T-cell (primary cell): ENCODE measurements around the gene ATRNL1. TPM values are rescaled to one million over a fixed set of nuclear protein-coding genes. Genes with fewer than 3 reads are reported as not detected.

Experiments used
- ATAC-seq, 4 experiments: fragments of 200-7000 bp in 3 of 4; fragments of 150-1000 bp in 1 of 4; cut with Tn5 transposase; replicated peaks in 1 of 4; 1 replicate in 3 of 4; 2 replicates in 1 of 4; pipeline ENCODE4 v1.10.0; 2021; ENCODE audit warnings: moderate library complexity in 3 of 4, mild to moderate bottlenecking in 2 of 4, moderate number of reproducible peaks in 1 of 4
- CTCF ChIA-PET, 2 donors: fragments of 300-600 bp; sonication (Branson Sonifier 250); formaldehyde crosslinking; loops; one replicate each; lab custom pipeline; 2022; ENCODE audit warnings: antibody characterized with exemption in 2 of 2; lab: Charles Lee
- POLR2A ChIA-PET, 2 donors: fragments of 300-600 bp; sonication (Branson Sonifier 250); formaldehyde crosslinking; loops; one replicate each; lab custom pipeline; 2022; ENCODE audit warnings: antibody characterized with exemption in 2 of 2; lab: Charles Lee
- DNase-seq, 35 experiments: peaks; one replicate each; pipeline versions ENCODE4 v3.0.0 to v3.0.0-alpha.2; 2013 to 2023
- H3K27ac ChIP-seq: one replicate; pipeline ENCODE4 v1.5.1; 2013; ENCODE audit warnings: low read length
- H3K27me3 ChIP-seq, 2 experiments: replicated peaks in 1 of 2; 1 replicate in 1 of 2; 2 replicates in 1 of 2; pipeline versions ENCODE4 v1.6.1 to v1.7.0; 2013; ENCODE audit warnings: low read length in 1 of 2, mixed read lengths in 1 of 2; ENCODE audit not compliant: control insufficient read depth in 2 of 2, insufficient read depth in 2 of 2; ENCODE audit errors: extremely low read depth in 1 of 2
- H3K36me3 ChIP-seq, 2 donors: 1 replicate in 1 of 2; 2 replicates in 1 of 2; pipeline versions ENCODE4 v1.6.1 to v1.7.0; 2013; ENCODE audit warnings: low read length in 1 of 2; ENCODE audit not compliant: control insufficient read depth in 2 of 2, insufficient read depth in 1 of 2; ENCODE audit errors: extremely low read depth in 1 of 2
- H3K4me1 ChIP-seq, 2 experiments: 1 replicate in 1 of 2; 2 replicates in 1 of 2; pipeline versions ENCODE4 v1.6.1 to v1.7.0; 2013; ENCODE audit warnings: low read length in 2 of 2, mixed read lengths in 1 of 2; ENCODE audit not compliant: insufficient read depth in 2 of 2, control insufficient read depth in 1 of 2; ENCODE audit errors: extremely low read depth in 1 of 2
- H3K4me3 ChIP-seq, 2 donors: 1 replicate in 1 of 2; 2 replicates in 1 of 2; pipeline versions ENCODE4 v1.5.1 to v1.7.0; 2013; ENCODE audit warnings: mild to moderate bottlenecking in 2 of 2, low read length in 1 of 2, moderate library complexity in 1 of 2; ENCODE audit not compliant: control insufficient read depth in 1 of 2; ENCODE audit errors: extremely low read depth in 1 of 2
- H3K9me3 ChIP-seq: 2 replicates; pipeline ENCODE4 v1.7.0; 2013
- H3K27ac Mint-ChIP-seq, 2 donors: one replicate each; pipeline ENCODE4 v1.8.0; 2020 to 2021; ENCODE audit warnings: mild to moderate bottlenecking in 2 of 2, mixed read lengths in 2 of 2
- H3K27me3 Mint-ChIP-seq, 2 donors: one replicate each; pipeline ENCODE4 v1.8.0; 2021 to 2022; ENCODE audit warnings: mixed read lengths in 2 of 2
- H3K36me3 Mint-ChIP-seq: one replicate; pipeline ENCODE4 v1.8.0; 2021; ENCODE audit warnings: mixed read lengths
- H3K4me1 Mint-ChIP-seq, 3 donors: one replicate each; pipeline ENCODE4 v1.8.0; 2020 to 2022; ENCODE audit warnings: mixed read lengths in 3 of 3, mild to moderate bottlenecking in 1 of 3
- H3K4me3 Mint-ChIP-seq, 3 donors: one replicate each; pipeline ENCODE4 v1.8.0; 2020 to 2022; ENCODE audit warnings: mild to moderate bottlenecking in 3 of 3, mixed read lengths in 3 of 3, moderate library complexity in 3 of 3
- H3K9me3 Mint-ChIP-seq, 3 donors: one replicate each; pipeline ENCODE4 v1.8.0; 2020 to 2022; ENCODE audit warnings: mixed read lengths in 3 of 3
- WGBS: methylation state at CpG from one replicate; pipeline ENCODE4 v1.1.5; 2013; ENCODE audit warnings: missing lambda C conversion rate; ENCODE audit not compliant: insufficient coverage; 5-methylcytosine and 5-hydroxymethylcytosine counted together
- total RNA-seq, 35 experiments: library from RNA in 6 of 35; stranded (reverse) in 6 of 35; fragments of 120-200 nt in 1 of 35; gene quantifications; one replicate each; pipeline versions ENCODE4 v1.2.1 to v1.2.4 and lab custom pipeline; 2013 to 2026

Gene ATRNL1
- total RNA-seq, 5 donors from 2014 or later (not counting 1 experiment from before 2014, with no cell fraction given) = 0.18 to 0.35 (median 0.20) TPM; not detected in 2

- DNase-seq = no peak
- no peak overlapping the region for H3K4me3 Mint-ChIP-seq
- no peaks in the 10 kb centered on the region for H3K27me3 ChIP-seq
- no peaks in the 10 kb centered on the region for H3K36me3 Mint-ChIP-seq
- H3K9me3 Mint-ChIP-seq = peaks cover 0 to 8% (median 7%) of the 10 kb centered on the region in 3 donors
- ChIA-PET CTCF (no interaction called here), POLR2A (no interaction called here)
- H3K9me3 ChIP-seq = no peaks in the 10 kb centered on the region
- WGBS = 86% methylated on average over 1 of the region's 6 CpGs
- no peak overlapping the region for H3K4me3 ChIP-seq
- no peaks in the 10 kb centered on the region for H3K36me3 ChIP-seq
- no peak overlapping the region for H3K27ac Mint-ChIP-seq
- no peaks in the 10 kb centered on the region for H3K4me1 ChIP-seq
- ATAC-seq = no peak
- no peaks in the 10 kb centered on the region for H3K27me3 Mint-ChIP-seq
- H3K27ac ChIP-seq = no peak overlapping the region
- H3K4me1 Mint-ChIP-seq = no peaks in the 10 kb centered on the region
These were observed 761.7 kb downstream of the ATRNL1 start for GRCh38 chr10:115854740-115855435.

GRCh38 chr10:115856580-115856979 lies 763.4 kb downstream of the ATRNL1 start:
- DNase-seq (no peak), ATAC-seq (no peak)
- H3K36me3 ChIP-seq = no peaks in the 10 kb centered on the region
- WGBS = 60% methylated on average over 2 of the region's 6 CpGs
- no peaks in the 10 kb centered on the region for H3K27me3 Mint-ChIP-seq
- H3K9me3 Mint-ChIP-seq = peaks cover 0 to 8% (median 7%) of the 10 kb centered on the region in 3 donors
- H3K4me1 Mint-ChIP-seq = no peaks in the 10 kb centered on the region
- CTCF ChIA-PET = no interaction called here
- no peak overlapping the region for H3K4me3 ChIP-seq
- no peak overlapping the region for H3K27ac Mint-ChIP-seq
- no peak overlapping the region for H3K27ac ChIP-seq
- POLR2A ChIA-PET = no interaction called here
- no peaks in the 10 kb centered on the region for H3K9me3 ChIP-seq
- H3K4me3 Mint-ChIP-seq = no peak overlapping the region
- no peaks in the 10 kb centered on the region for H3K36me3 Mint-ChIP-seq
- H3K27me3 ChIP-seq = no peaks in the 10 kb centered on the region
- no peaks in the 10 kb centered on the region for H3K4me1 ChIP-seq

GRCh38 chr10:115857856-115858255 lies 764.7 kb downstream of the ATRNL1 start:
- no peak overlapping the region for H3K27ac ChIP-seq
- ATAC-seq = no peak
- no peaks in the 10 kb centered on the region for H3K9me3 ChIP-seq
- no peak overlapping the region for H3K4me3 ChIP-seq
- WGBS = no CpG with 5 or more reads among the region's 3 CpGs
- POLR2A ChIA-PET = no interaction called here
- H3K9me3 Mint-ChIP-seq = peaks cover 0 to 13% (median 8%) of the 10 kb centered on the region in 3 donors
- no peak overlapping the region for H3K4me3 Mint-ChIP-seq
- DNase-seq = no peak
- no peaks in the 10 kb centered on the region for H3K4me1 ChIP-seq
- H3K36me3 Mint-ChIP-seq = no peaks in the 10 kb centered on the region
- H3K4me1 Mint-ChIP-seq = no peaks in the 10 kb centered on the region
- CTCF ChIA-PET = no interaction called here
- no peaks in the 10 kb centered on the region for H3K36me3 ChIP-seq
- H3K27me3 Mint-ChIP-seq = no peaks in the 10 kb centered on the region
- no peaks in the 10 kb centered on the region for H3K27me3 ChIP-seq
- no peak overlapping the region for H3K27ac Mint-ChIP-seq

- Mint-ChIP-seq H3K9me3 (peaks cover 0 to 13% (median 4%) of the 10 kb centered on the region in 3 donors), H3K36me3 (no peaks in the 10 kb centered on the region), H3K27ac (no peak overlapping the region), H3K4me3 (no peak overlapping the region), H3K27me3 (no peaks in the 10 kb centered on the region), H3K4me1 (no peaks in the 10 kb centered on the region)
- DNase-seq = no peak
- H3K27ac ChIP-seq = no peak overlapping the region
- H3K27me3 ChIP-seq = no peaks in the 10 kb centered on the region
- ChIA-PET POLR2A (no interaction called here), CTCF (no interaction called here)
- WGBS = 100% methylated on average over 1 of the region's 1 CpG
- H3K4me1 ChIP-seq = no peaks in the 10 kb centered on the region
- H3K4me3 ChIP-seq = no peak overlapping the region
- no peaks in the 10 kb centered on the region for H3K36me3 ChIP-seq
- H3K9me3 ChIP-seq = no peaks in the 10 kb centered on the region
- ATAC-seq = no peak
These were observed 767.3 kb downstream of the ATRNL1 start for GRCh38 chr10:115860182-115861107.

GRCh38 chr10:115861455-115861854 lies 768.3 kb downstream of the ATRNL1 start:
- Mint-ChIP-seq H3K4me1 (no peaks in the 10 kb centered on the region), H3K36me3 (no peaks in the 10 kb centered on the region), H3K27ac (no peak overlapping the region), H3K9me3 (peaks cover 0 to 13% (median 4%) of the 10 kb centered on the region in 3 donors), H3K4me3 (no peak overlapping the region), H3K27me3 (no peaks in the 10 kb centered on the region)
- Histone ChIP-seq H3K9me3 (no peaks in the 10 kb centered on the region), H3K36me3 (no peaks in the 10 kb centered on the region), H3K4me1 (no peaks in the 10 kb centered on the region), H3K4me3 (no peak overlapping the region), H3K27ac (no peak overlapping the region), H3K27me3 (no peaks in the 10 kb centered on the region)
- no CpG with 5 or more reads among the region's 2 CpGs for WGBS
- DNase-seq (no peak), ATAC-seq (no peak)
- ChIA-PET POLR2A (no interaction called here), CTCF (no interaction called here)

GRCh38 chr10:115861864-115862263 lies 768.7 kb downstream of the ATRNL1 start:
- CTCF ChIA-PET = no interaction called here
- H3K4me1 Mint-ChIP-seq = no peaks in the 10 kb centered on the region
- peaks cover 0 to 13% (median 4%) of the 10 kb centered on the region in 3 donors for H3K9me3 Mint-ChIP-seq
- H3K27ac Mint-ChIP-seq = no peak overlapping the region
- Histone ChIP-seq H3K36me3 (no peaks in the 10 kb centered on the region), H3K4me1 (no peaks in the 10 kb centered on the region), H3K27ac (no peak overlapping the region), H3K9me3 (no peaks in the 10 kb centered on the region), H3K27me3 (no peaks in the 10 kb centered on the region), H3K4me3 (no peak overlapping the region)
- WGBS = no CpG with 5 or more reads among the region's 1 CpG
- no peaks in the 10 kb centered on the region for H3K27me3 Mint-ChIP-seq
- ATAC-seq (no peak), DNase-seq (no peak)
- no peak overlapping the region for H3K4me3 Mint-ChIP-seq
- H3K36me3 Mint-ChIP-seq = no peaks in the 10 kb centered on the region
- POLR2A ChIA-PET = no interaction called here
